ENCODE results near the gene DBH.
"Not testable (repeated sequence)": the region's sequence is repeated elsewhere in the genome, so short reads cannot be mapped to it uniquely, and the experiment has no call there.

The DBH gene

DNA sequence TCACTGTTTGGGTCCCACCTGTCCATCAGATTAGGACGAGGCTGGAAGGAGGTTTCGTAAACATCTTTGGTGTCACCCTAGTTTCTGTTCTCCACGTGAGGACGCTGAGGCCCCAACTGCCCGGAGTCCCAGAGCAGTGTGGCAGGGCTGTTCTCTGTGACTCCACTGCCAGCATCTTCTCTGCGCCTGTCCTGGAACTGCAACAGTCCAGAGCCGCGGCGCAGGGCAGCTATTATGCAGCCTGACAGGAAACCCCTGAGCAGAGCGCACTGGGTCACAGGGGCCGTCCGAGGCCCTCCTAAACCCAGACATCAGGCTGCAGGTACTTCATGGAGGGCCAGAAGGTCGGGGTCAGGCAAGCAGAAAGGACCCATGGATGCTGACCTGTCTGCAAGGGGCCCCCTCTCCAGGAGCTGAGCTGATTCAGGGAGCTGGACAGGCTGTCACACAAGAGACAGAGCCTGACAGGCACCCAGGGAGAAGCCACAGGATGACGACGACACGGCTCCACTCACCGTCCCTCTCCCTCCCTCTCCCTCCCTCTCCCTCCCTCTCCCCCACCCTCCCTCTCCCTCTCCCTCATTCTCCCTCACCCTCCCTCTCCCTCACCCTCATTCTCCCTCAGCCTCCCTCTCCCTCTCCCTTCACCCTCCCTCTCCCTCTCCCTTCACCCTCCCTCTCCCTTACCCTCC, 31.7 kb downstream of the DBH start:
- DNase-seq = no peak

DNA sequence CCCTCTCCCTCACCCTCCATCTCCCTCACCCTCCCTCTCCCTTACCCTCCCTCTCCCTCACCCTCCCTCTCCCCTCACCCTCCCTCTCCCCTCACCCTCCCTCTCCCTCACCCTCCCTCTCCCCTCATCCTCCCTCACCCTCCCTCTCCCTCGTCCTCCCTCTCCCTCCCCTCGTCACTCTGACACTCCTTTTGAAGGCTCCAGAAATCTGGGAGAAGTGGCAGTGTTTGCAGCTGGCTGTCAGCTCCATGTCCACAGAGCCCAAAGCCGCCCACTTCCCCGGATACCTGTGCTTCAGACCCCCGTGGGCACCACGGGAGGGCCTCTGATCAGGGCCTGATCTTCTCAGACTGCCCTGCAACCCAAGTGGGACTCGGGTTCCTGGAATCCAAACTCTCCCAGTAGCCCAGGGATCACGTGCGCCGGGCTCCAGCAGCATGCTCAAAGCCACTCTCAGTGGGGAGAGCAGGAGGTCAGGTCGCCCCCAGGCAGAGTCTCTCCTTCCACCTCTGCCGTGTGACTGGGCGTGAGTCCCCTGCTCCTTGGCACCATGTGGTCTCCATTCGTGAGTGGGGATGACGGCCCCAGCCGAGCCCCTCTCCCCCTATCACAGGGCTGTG, 33.1 kb downstream of the DBH start:
- DNase-seq = no peak

DNA sequence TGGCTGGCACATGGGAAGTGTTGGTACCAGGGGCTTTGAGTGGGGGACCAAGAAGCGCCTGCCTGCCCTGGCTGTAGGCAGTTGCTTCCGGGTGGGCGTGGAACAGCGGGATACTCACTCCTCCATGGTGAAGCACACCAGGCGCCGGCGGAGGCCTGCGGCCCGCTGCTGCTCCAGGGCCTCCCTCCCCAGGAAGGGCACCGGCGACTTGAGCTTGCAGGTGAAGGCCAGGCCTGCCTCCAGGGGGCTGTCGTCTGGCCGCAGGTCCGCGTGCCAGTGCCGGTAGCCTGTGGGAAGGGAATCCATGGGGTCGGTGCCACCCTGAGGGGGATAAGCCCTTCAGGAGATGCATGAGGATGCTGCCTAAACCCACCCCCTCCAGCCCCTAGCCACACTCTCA, 34.3 kb downstream of the DBH start:
- DNase-seq = no peak

DNA sequence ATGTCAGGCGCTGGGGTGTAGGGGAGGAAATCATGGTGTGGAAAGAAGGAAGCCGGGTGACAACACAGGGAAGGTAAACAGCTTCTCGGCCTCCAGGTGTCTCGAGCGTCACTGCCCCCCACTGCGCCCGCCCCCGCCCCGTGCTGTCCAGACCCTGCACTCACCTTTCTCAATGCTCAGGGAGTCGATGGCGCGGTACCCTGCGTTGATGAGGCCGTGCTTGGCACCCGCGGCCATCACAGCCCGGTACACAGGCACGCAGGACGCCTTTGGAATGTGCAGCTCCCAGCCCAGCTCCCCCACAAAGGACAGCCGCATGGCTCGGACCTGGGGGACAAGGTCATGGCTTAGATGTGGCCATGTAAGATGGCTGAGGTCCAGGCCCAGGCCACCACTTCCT, 35.2 kb downstream of the DBH start:
- DNase-seq = no peak

DNA sequence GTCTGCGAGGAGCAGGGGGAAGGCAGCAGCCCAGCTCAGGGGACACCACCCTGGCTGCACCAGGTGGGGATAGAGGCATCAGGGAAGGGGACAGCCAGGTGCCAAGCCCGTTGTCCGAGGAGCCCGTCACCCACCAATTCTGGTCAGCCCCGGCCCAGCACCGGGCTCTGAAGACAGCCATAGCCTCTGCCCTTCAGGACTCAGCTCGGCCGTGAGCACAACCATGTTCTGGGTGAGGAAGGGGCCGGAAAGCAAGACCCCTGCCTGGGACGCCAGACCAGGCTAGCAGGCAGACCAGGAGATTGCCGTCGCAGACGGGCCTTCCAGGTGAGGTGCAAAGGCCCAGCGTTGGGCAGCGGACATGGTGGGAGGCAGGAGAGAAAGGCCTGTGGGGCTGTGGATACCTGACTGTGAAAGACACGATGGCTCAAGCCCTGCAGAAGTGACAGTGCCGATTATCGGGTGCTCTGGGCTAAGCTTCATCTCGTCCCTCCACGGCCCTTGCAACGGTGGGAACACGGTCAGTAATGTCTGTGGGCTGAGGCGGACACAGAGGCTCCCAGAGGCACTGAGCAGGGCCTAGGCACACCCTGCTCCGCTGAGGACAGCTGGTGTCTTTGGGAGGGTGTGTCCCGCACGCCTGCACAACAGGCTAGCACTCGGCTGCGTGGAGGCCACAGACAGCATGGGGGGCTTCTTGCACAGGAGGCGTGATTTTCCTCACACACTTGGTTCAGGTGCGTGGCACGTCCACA, 36.5 kb downstream of the DBH start:
- no peak for DNase-seq

DNA sequence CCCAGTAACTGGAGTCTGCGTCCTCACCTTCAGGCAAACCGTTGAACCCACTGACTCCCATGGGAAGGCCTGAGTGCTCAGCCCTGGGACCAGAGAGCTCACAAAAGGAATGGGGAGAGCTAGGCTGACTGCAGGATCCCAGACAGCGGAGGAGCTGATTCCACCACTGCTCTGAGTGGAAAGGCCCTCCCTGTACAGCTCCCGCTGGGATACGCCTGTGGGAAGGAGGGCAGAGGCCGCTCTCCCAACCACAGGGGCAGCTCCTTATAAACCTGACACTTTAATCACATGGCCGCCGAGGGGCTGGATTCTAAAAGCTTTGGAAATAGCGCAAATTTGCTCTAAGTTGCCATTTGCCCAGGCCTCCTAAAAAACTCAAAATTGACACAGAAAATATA, 37.1 kb downstream of the DBH start:
- DNase-seq = peak; percentile 75

DNA sequence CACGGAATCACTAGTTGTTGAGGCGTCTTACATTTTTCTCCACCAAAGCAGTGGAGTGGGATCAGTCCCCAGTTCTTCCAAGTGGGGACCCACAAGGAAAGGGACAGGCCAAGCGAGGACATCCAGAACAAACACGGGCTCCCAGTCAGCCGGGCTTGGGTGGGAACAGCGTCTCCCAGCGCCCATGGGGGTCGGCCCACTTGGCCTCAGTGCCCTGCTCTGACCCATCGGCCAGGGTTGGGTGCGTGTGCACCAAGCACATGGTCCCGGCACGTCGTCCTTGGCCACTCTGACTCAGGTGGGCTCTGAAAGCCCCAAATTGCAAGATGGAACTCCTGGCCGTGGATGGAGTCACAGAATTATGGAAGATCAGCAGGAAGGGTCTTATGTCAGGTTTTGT, 37.9 kb downstream of the DBH start:
- no peak for DNase-seq

DNA sequence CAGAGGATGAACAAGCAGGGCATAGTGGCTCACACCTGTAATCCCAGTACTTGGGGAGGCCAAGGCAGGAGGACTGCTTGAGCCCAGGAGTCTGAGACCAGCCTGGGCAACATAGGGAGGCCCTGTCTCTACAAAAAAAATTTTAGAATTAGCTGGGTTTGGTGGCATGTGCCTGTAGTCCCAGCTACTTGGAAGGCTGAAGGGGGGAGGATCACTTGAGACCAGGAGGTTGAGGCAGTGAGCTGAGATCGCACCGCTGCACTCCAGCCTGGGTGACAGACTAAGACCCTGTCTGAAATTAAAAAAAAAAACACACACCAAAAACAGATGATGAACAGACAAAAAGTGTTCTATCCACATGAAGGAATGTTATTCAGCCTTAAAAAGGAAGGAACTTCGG, 39.6 kb downstream of the DBH start:
- not testable (repeated sequence) for DNase-seq

DNA sequence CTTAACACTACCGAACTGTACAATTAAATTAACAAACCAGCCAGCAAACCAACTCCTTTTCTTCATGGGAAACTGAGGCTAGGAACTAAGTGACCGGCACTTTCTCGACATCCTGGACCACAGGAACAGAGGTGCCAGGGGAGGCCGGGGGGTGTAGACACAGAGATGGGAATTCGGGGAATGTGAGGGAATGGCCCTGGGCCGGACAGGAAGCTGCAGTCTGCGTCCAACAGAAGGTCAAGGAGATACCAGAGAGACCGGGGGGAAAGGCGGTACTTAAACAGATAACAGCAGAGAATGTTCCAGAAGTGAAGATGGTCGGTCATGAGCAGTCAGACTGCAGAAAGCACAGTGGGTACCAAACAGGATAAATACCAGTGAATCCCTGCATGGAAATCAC, 40.3 kb downstream of the DBH start:
- DNase-seq = no peak

DNA sequence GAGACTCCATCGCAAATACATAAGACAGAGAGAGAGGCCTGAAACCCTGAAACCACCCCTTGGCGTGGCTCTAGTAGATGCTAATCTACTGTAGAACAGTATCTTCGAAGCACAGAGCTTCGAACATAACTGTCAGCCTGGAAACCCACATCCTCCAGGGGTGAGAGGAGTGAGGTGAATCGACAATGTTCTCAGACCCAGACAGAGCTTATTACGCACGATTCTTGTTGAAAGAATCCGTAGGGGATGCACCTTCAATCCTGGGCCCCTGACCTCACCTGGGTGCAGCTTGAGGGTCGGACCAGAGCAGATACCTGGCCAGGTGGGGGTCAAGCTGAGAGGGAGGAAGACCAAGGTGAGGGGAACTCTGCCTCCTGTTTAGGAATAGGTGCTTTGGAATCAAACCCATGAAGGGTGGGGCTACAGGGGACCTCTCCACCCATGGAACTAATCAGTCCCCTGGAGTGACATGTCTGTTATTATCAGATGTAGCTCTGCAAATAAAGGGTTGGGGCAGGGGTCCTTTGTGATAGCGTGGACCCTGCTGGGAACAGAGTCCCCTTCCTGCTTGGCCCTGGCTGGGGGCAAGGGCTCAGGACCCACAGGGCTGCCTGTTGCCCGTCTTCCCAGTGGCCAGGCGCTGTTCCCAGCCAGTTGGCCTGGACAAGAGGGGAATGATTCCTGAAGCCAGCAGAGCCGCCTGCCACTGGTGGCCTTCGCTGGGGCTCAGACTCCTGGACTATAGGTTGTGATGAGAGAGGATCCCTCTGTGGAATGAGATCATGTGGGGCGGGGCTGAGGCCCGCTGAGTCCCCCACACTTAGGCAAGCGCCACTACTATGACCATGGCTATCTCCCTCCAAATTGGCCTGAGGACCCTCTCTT, 41.2 kb downstream of the DBH start:
- DNase-seq = no peak

DNA sequence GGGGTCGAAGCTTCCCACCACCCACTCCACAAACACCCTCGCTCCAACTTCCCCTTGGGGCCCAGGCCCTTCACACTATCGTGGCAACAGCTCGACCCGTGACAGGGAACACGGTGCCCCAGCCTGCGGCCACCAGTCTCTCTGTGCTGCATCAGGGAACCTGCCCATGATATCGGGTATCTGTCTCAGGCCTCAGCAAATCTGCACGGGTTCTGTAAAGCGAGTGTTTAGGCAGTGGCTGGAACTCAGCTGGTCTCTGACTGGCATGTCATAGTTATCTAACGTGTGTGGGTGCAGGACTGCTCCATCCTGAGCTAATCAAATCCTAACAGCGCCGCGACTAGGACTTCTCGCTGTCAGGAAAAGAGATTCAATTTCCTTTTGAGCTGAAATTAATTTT, 42.9 kb downstream of the DBH start:
- no peak for DNase-seq

DNA sequence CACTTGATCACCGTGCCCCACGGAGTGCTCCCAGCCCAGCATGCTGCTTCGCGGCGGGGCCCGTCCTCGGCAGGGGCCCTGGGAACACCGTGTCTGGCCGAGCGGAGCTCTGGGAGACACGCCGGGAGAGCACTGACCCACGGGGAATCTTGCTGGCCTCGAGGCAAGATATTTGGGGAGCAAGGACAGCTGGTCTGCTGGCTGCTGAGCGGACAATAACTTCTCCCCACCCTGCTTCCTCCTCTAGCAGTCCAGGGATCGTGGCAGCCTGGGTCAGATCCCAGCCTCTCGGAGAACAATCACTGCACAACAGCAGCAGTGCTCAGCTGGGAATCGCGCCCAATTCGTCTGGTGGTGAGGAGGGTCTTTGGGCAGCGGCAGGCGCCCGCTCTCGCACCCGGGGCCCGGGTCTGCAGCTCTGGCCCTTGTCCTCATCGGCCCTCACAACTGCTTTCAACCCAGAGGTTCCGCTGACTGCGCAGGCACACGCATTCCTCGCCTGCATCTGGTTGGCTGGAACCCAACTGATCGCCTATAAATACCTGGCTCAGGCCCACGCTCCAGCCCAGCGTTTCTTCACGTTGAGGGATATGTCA, 43.4 kb downstream of the DBH start:
- no peak for DNase-seq

DNA sequence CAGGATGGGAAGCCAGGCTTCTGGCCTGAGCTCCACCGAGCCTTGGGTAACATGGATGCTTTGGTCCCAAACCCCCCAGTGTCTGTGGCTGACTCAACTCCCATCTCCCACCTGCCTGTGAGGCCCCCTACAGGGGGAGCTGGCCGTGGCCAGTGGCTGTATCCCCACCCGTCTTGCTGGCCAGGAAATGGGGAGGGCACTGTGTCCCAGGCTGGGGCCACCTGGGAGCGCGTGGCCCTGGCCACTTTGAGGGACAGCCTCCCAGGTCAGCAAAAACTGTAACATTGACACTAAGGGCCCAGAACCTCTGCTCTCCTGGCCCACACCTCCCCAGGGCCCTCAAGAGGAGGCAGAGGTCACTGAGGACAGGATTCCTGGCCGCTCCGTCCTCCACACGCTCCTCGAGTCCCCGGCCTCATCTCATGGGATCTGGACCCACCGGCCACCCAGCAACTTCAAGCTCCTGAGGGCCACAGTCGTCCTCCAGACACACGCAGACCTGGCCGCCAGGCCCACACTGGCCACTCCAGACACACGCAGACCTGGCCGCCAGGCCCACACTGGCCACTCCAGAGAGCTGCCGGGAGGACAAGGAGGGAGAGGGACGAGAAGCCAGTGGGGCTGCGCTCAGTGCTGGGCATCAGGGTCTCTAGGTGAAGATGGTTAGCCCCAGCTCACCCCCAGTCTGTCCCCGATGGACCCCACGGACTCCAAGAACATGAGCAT, 44.2 kb downstream of the DBH start:
- DNase-seq = no peak

DNA sequence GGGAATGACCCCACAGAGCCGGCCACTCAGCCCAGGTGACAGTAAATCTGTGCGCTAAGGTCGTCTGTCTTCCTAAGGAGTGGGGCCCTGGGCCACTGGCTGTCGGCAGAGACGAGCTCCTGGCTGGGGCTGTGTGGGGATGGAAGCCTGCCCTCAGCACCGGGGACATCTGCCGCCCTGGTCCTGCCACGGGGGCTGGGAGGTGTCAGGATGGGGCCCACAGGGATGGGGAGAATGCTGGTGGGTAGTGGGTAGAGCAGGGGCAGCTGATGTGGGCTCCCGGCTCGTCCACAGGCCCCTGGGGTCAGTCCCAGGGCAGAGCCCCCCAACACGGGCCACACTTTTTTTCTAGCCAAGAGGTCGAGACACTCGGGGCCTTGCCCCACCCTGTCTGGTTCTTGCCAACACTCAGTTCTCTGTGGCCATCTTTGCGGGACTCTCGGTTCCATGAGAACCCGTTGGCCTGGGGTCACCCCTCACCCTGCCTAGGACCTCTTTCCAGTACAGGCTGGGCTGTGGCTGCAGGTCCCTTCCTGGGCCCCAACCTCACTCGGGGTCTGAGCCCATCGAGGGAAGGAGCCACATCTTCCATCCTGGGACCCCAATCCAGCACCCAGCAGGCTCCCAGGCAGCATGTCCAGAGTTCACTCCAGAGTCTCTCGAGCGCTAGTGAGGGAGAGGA, 45.0 kb downstream of the DBH start:
- DNase-seq = no peak

DNA sequence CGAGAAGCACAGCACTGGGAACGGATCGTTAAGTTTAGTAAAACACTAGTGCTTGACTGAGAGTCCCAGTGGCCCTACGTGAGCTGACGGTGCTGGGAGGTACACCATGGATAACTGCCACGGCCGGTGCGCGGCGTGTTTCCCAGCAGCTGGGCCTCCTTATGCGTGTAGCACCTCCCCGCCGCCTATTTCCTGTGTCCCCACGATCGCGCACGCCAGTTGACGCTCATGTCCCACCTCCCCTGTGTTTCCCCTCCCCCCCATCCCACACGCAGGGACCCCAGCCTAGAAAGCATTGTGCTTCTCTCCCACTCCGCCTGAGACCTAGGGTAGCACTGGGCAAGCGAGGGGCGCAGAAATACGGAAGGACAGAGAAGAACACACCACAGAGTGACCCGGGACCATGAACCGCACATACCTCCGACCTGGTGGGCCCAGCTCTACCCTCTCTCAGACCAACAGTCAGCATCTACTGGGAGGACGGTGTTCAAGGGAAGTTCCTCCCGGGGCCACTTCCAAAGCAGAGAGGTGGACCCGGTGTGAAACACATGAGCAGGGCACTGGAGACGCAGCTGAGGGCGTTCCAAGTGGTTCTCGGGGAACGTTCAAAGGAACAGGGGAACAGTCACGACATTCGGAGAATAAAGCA, 45.6 kb downstream of the DBH start:
- no peak for DNase-seq

DNA sequence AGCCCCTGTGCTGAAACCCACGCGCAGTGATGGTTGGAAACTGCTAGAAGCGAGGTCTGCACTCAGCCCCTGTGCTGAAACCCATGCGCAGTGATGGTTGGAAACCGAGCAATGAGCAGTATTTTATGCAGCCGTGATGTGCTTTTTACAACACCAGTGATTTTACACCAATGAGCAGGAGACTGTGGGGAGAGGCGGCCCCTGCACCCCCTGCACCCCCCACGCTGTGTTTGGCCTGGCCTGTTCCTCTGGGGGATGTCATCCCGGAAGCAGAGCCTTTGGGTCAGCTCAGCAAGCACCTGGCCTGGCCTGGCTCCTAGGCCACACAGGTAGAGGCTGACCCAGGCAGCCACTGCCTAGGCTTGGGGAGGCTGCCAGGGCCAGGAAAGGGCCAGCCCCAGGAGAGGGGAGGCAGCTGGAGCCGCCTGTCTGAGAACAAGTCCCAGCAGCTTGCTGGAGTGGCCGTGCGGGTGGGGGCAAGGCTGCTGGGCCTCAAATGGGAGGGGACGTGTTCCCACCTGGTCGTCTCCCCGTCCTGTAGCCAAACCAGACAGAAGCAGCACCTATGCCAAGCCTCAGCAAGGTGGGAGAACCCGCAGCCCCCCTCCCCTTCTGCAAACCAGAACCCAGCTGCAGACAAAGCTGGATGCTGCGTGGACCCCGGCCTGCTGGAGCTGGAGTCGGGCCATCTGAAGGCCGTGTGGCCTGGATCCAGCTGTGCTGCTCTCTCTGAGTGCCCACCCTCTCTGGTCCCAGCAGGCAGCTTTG, 46.8 kb downstream of the DBH start:
- DNase-seq = peak; percentile 72

DNA sequence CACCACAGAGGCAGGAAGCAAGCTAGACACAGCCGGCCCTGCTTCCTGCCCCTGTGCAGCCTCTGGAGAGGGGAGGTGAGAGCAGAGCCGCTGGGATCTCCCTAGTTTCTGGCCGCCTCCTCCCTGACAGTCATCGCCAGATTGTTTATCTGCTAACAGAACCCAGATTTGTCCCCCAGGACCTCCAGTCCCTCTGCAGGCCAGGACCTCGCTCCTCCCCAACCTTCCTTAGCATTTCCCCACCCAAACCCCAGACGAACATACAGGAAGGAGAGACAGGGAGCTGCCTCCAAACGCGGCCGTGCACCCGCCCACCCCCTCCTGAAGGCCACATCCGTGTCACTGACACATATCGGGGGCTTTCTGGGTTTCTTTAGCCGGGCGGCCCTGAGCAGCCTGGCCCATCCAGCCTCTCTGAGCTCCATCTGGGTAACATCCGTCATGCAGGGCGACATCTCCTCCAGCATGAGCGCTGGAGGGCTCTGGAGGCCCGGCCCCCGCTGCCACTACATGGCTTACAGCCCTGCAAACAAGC, 47.5 kb downstream of the DBH start:
- DNase-seq = no peak

DNA sequence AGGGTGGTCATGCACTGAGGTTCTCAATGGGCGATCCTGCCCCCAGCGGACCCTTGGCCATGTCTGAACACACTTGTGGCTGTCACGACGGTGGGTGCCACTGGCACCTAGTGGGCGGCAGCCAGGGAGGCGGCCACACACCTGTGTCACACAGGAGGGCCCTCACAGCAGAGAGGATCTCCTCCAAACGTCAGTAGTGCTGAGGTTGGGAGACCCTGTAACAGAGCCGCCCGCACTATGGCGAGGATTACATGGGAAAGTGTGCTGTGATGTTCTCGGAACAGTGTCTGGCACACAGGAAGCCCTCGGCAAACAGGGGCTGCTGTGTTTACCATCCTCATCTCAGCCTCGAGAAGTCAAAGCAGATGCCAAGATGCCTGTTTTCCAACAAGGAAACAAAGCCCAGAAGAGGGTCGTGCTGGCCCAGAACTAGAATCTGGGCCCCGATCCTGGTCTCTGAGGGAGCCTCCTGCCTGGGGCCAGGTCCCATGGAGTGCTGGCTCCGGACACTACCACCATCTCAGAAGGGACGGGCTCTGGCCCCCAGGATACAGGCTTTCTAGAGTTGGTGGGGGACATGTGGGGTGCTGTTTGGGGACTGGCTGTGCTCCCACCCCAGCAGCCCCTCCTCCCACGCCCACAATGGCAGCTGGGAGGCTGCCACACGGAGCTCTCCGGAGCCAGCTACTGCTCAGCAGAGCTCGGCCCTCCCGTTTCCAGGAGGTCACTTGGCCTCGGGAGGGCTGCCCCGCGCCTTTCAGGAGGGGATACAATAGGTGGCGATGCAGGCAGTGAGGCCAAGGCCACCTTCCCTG, 48.2 kb downstream of the DBH start:
- DNase-seq = no peak

DNA sequence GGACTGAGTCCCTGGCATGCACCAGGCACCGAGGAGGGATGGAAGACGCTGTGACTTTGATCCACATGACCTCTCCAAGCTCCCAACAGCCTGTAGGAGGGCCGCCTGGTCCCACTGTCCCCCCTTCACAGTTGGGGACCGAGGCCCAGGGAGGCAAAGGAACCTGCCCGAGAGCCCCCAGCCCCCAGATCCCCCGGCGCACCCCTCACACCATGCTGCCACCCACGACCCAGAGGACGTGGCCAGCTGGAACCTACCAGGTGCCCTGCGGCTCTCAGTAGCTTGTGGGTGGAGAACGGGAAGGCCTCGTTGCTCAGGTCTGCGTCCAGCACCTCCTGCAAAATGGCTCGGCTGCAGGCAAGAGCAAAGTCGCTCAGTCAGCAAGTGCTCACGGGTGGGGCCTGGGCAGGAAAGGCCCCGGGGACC, 48.8 kb downstream of the DBH start:
- no peak for DNase-seq
